Left colon (tissue), 2 donors: ENCODE measurements around the gene MAP1LC3A. TPM values are rescaled to one million over a fixed set of nuclear protein-coding genes. Genes with fewer than 3 reads are reported as not detected.

Experiments used
- ATAC-seq: fragments of 200-7000 bp; cut with Tn5 transposase; one replicate; pipeline ENCODE4 v1.9.1; 2020; ENCODE audit warnings: mild to moderate bottlenecking, moderate library complexity
- DNase-seq, 2 donors: peaks; one replicate each; pipeline ENCODE4 v3.0.0-alpha.2; 2020
- intact Hi-C, 2 donors: fragments of 100-400 bp; cut with DNase I in 1 of 2; cut with micrococcal nuclease in 1 of 2; formaldehyde crosslinking; loops; one replicate each; pipeline versions ENCODE4 v1.11.2 to v1.14.0; 2022; cut with DNase I, micrococcal nuclease
- total RNA-seq, 2 donors: library from RNA; stranded (reverse); fragmentation: NEBNext Ultra II Directional; extraction: Animal tissue kit (Norgen Biotek cat#: 25700); gene quantifications; one replicate each; pipeline ENCODE4 v1.2.1, GENCODE V29; 2021
- donor health status: DM: no; HTN: no; CAD: no.
- donor health status: DM: yes; HTN: yes; CAD: no.

The MAP1LC3A gene
- total RNA-seq, 2 donors from 2014 or later = 42.8 to 47.7 TPM

- intact Hi-C loops = no loop called here
- no peak for ATAC-seq
- no peak for DNase-seq
Observed at GRCh38 chr20:34567892-34568865, 9.7 kb downstream of the MAP1LC3A start.

DNA sequence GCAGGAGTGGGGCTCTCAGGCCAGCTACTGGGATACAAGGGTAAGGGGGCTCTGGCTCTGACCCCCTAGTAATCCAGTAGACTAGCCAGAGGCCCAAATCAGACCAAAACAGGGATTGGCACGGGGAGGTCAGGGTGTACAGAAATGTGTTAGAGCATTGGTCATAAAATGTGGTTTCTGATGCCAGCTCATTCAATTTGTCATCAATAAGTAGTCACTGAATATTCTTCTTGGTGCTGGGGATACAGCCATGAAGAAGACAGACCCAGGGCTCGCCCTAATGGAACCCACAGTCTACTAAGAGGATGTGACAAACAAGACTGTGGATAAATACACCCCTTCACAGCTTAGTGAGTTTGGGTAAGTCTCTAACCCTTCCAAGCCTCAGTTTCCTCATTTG, 11.1 kb downstream of the MAP1LC3A start:
- ATAC-seq = no peak
- DNase-seq = no peak
- intact Hi-C loops = no loop called here

DNA sequence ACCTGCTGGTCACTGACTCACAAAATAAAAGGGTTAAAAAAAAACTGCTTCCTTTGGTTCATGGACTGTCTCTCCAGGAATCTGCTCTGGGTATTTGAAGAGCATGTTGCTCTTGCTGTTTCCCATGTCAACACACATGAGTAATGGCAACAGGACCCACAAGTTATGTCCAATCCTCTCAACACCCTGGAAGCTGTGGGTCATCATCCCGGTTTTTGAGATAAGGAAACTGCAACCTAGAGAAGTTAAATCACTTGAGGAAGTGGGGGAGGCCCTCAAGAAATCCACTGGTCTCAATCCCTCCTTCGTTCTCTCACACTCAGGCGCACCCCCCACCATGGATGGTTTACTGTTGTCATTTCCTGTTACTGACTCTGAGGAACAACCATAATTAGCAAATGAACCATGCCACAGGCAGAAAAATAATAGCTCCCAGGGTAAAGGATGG, 12.4 kb downstream of the MAP1LC3A start:
- intact Hi-C loops = no loop called here
- no peak for DNase-seq

DNA sequence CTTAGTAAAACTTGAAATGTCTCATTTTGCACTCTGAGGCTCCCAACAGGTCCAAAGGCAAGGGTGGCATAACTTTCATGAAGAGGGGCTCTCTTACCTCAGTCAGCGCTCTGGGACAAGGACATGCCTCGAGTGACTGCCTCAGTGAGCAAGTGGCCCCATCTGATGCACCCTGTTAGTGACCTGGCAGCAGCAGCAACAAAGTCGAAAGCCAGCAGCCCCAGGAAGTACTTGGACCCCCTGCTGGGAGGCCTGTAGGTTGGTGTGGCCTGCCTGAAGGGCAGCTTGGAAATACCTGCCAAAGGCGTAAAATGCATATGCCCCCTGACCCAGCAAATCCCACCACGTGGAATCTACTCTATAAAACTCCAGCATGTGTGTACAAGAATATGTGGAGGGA, 13.2 kb downstream of the MAP1LC3A start:
- no peak for ATAC-seq

More for the DNA sequence above, 12.4 kb downstream of the MAP1LC3A start:
- ATAC-seq = no peak

GRCh38 chr20:34573541-34574300, 15.2 kb downstream of the MAP1LC3A start:
- ATAC-seq (no peak), DNase-seq (no peak)
- intact Hi-C loops = no loop called here

More for the DNA sequence above, 13.2 kb downstream of the MAP1LC3A start:
- DNase-seq = no peak
- intact Hi-C loops = no loop called here

DNA sequence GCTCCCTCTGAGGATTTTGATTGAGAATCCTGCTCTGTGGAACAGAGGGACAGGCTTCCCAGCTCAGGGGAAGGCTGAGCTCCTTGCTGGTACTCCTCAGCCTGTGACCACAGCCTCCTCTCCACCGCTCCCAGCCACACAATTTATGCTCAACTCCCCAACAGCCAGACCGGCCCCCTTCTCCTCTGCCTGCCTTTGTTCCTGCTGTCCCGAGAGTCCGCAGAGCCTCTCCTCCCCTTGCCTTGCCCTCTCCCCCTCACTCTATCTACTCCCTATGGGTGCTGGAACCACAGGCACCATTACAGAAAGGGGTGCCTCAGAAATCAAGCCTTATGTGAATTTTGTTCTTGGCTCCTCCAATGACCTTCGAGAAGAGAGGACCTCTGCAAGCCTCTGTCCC, 15.9 kb downstream of the MAP1LC3A start:
- ATAC-seq (no peak), DNase-seq (no peak)
- intact Hi-C loops = no loop called here

- intact Hi-C loops = no loop called here
- DNase-seq (no peak), ATAC-seq (no peak)
Observed at GRCh38 chr20:34574861-34575260, 16.3 kb downstream of the MAP1LC3A start.

- intact Hi-C loops = no loop called here
- no peak for ATAC-seq
- DNase-seq = no peak
Observed at GRCh38 chr20:34575271-34575670, 16.8 kb downstream of the MAP1LC3A start.

GRCh38 chr20:34575756-34576155, 17.2 kb downstream of the MAP1LC3A start:
- intact Hi-C loops = no loop called here
- no peak for ATAC-seq
- no peak for DNase-seq

- ATAC-seq = no peak
- DNase-seq = no peak
- intact Hi-C loops = no loop called here
Observed at GRCh38 chr20:34577061-34577460, 18.5 kb downstream of the MAP1LC3A start.

GRCh38 chr20:34578025-34578424, 19.5 kb downstream of the MAP1LC3A start:
- ATAC-seq (no peak), DNase-seq (no peak)
- intact Hi-C loops = no loop called here

DNA sequence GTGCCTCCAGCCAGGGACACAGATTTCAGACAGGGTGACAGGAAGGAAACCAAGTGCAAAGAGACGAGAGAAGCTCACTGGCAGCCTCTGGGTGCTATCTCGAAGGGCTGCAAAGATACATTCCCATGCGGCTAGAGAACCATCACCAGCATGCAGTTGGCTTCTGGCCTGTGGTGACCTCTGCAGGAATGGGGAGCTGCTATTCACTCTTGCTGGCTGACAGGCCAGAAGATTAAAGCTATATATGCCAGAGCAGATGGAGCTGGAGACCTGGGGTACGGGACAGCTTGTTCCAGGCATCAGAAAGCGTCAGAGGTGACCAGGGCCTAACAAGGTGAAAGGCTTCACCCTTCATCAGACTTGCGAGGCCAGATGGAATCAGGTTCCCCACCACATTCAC, 20.0 kb downstream of the MAP1LC3A start:
- ATAC-seq (no peak), DNase-seq (no peak)
- intact Hi-C loops = no loop called here

GRCh38 chr20:34579191-34579978, 20.9 kb downstream of the MAP1LC3A start:
- intact Hi-C loops = no loop called here
- ATAC-seq (peak; percentile 88), DNase-seq (peak; percentile 76 to 85)

DNA sequence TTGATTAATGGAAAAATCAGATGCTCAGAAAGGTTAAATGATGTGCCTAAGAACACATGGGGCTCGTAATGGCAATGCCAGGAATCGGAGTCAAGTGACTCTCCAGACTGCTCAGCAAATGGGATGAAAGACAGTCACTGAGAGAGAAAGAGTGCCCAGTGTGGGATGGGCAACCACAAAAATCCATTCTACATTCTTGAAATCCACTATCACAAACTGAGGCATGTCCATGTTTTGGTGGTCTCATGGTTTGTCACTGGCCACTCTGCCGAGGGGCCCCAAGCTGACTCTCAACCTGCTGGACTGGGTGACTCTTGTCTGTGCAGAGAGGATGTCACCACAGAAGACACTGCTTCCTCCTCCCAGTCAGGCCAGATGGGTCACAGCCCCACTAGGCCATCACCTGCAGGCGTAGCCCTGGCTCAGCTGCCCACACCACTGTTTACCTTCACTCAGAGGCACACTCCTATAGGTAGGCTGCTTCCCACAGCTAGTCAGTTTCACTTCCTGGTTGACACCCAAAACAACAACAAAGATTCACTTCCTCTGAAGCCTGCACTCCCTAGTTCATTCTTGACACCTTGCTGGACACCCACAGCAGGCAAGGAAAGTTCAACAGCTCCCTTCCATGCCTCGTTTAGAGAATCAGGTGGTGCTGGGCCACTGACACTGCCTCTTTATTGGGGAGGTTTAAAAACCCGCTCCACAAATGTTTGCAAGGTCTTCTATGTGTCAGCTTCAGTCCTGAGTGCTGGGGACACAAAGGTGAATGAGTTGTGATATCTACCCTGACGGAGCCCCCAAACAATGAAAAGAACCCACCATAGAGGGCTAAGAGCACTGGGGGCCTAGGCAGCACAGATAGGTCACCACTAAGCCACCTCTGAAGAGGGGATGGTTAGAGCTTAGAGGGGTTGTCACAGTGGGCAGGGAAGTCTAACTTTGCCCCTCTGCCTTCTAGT, 21.7 kb downstream of the MAP1LC3A start:
- intact Hi-C loops = no loop called here
- ATAC-seq (peak; percentile 82), DNase-seq (peak; percentile 61 to 78)

DNA sequence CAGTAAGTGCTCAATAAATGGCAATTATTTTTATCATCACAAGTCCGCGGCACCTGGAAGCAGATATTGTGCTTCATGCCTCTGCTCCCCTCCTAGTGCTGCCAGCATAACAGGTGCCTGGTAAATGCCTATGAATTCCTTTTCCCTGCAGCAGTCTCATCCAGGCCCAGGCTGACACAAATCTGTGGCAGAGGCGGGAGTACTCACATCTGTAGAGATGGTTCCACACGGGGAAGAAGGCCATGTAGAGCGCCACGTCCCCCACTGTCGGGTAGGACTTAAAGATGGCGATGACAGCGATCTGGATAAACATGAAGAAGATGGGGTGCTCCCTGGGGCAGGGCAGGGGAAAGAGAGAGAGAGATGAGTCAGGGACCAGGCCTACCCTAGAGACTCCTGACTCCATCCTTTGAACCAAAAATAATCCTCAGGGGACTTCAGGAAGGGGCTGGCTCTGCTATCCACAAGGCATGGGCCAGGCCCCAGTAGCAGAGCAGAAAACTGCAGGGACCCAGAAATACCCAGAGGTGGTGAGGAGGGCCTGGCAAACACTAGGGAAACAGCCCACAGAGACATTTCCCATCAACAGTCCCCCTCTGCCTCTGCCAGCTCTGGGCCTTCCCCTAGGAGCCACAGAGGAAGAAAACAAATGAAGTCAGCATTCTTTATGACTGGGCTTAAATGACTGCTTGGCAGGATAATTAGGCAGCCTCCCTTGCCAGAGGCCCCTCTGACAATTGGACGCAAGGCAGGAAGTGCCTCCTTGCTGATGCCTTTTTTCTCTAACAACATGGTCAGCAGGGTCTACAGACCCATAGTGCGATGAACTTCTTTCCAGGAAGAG, 23.0 kb downstream of the MAP1LC3A start:
- peak; percentile 10 for ATAC-seq
- intact Hi-C loops = no loop called here
- peak in 1 of 2 donors; percentile 29 for DNase-seq

DNA sequence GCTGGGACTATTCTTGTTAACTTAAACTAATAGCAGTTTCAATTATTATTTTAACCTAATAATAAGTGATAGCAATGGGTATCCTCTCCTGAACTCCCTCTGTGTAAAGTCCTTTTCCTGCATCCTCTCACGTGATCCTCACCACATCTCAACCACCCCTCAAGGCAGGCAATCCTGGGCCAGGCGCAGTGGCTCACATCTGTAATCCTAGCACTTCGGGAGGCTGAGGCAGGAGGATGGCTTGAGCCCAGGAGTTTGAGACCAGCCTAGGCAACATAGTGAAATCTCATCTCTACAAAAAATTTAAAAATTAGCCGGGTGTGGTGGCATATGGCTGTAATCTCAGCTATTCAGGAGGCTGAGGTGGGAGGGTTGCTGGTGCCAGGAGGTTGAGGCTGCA, 23.7 kb downstream of the MAP1LC3A start:
- DNase-seq = no peak
- no peak for ATAC-seq
- intact Hi-C loops = no loop called here

GRCh38 chr20:34582911-34583310, 24.4 kb downstream of the MAP1LC3A start:
- intact Hi-C loops = no loop called here
- DNase-seq (no peak), ATAC-seq (peak; percentile 0)
